Gastroesophageal sphincter (tissue), 4 donors: ENCODE results near the gene ANXA2R. TPM values are rescaled to one million over a fixed set of nuclear protein-coding genes. Genes with fewer than 3 reads are reported as not detected.
A peak's percentile ranks its signal among the peaks of the same experiment; 100 is the strongest.
"Not testable (repeated sequence)": the region's sequence is repeated elsewhere in the genome, so short reads cannot be mapped to it uniquely, and the experiment has no call there.

Experiments used
- ATAC-seq: fragments of 150-250 bp; one replicate; pipeline ENCODE4 v1.9.1; 2016; ENCODE audit warnings: mild to moderate bottlenecking, moderate library complexity
- H3K27ac ChIP-seq, 4 donors: fragments of 200-600 bp; sonication (generic) in 3 of 4; 1 replicate in 3 of 4; 2 replicates in 1 of 4; pipeline ENCODE4 v1.5.1; 2016 to 2019
- H3K27me3 ChIP-seq: fragments of 200-600 bp; sonication (generic); one replicate; pipeline ENCODE4 v1.5.1; 2019
- H3K36me3 ChIP-seq, 2 donors: fragments of 200-600 bp; sonication (generic); one replicate each; pipeline ENCODE4 v1.5.1; 2019; ENCODE audit warnings: control low read depth in 1 of 2
- H3K4me1 ChIP-seq, 3 donors: fragments of 200-600 bp; sonication (generic); 1 replicate in 2 of 3; 2 replicates in 1 of 3; pipeline ENCODE4 v1.5.1; 2016 to 2019; ENCODE audit warnings: control low read depth in 2 of 3
- H3K4me3 ChIP-seq, 2 donors: fragments of 200-600 bp; sonication (generic); one replicate each; pipeline ENCODE4 v1.5.1; 2019; ENCODE audit warnings: mild to moderate bottlenecking in 1 of 2, moderate library complexity in 1 of 2
- H3K9me3 ChIP-seq, 3 donors: fragments of 200-600 bp; sonication (generic); one replicate each; pipeline ENCODE4 v1.5.1; 2017 to 2019; ENCODE audit warnings: control low read depth in 2 of 3
- CTCF ChIP-seq, 4 experiments: fragments of 200-600 bp in 2 of 4; fragments of 450-650 bp in 2 of 4; sonication (generic) in 1 of 4; IDR thresholded peaks; one replicate each; pipeline ENCODE4 v1.5.1; 2017 to 2019; ENCODE audit warnings: antibody characterized with exemption in 4 of 4, mild to moderate bottlenecking in 2 of 4, moderate library complexity in 2 of 4
- EP300 ChIP-seq: sonication (generic); formaldehyde crosslinking; IDR thresholded peaks from one replicate; pipeline ENCODE4 v1.6.1; 2017; ENCODE audit warnings: antibody characterized with exemption, mild to moderate bottlenecking
- POLR2A ChIP-seq, 2 donors: fragments of 450-650 bp; IDR thresholded peaks; one replicate each; pipeline ENCODE4 v1.6.1; 2017; ENCODE audit warnings: antibody characterized with exemption in 2 of 2, mild to moderate bottlenecking in 2 of 2, moderate library complexity in 1 of 2
- POLR2AphosphoS5 ChIP-seq: sonication (generic); formaldehyde crosslinking; IDR thresholded peaks from one replicate; pipeline ENCODE4 v1.6.1; 2017; ENCODE audit warnings: antibody characterized with exemption
- WGBS, 2 donors: methylation state at CpG; one replicate each; pipeline ENCODE4 v1.1.5; 2018; ENCODE audit warnings: low coverage in 1 of 2; 5-methylcytosine and 5-hydroxymethylcytosine counted together
- total RNA-seq, 4 donors: library from RNA; depleted of rRNA; stranded (reverse); fragments of >200 nt; gene quantifications; one replicate each; pipeline ENCODE4 v1.1.0, GENCODE V29; 2016

ANXA2R gene
- total RNA-seq, 4 donors from 2014 or later: 1.2 to 5.1 (median 2.1) TPM

DNA sequence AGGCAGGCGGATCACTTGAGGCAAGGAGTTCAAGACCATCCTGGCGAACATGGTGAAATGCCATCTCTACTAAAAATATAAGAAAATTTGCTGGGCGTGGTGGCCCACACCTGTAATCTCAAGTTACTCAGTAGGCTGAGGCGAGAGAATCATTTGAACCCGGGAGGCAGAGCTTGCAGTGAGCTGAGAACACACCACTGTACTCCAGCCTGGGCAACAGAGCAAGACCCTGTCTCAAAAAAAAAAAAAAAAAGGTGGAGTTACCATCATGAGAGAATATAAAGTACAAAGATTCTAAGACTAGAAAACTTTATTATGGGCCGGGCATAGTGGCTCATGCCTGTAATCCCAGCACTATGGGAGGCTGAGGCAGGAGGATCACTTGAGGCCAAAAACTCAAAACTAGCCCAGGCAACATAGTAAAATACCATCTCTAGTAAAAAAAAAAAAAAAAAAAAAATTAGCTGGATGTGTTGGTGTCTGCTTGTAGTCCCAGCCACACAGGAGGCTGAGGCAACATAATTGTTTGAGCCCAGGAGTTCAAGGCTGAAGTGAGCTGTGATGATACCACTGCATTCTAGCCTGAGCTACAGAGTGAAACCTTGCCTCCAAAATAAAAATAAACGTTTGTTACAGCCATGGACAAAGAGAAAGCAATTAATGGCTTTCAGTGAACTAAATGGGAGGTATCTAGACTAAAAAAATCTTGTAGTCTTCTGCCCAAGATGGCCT is 12.9 kb downstream of the ANXA2R start:
- H3K27me3 ChIP-seq: peaks cover 32% of the 10 kb centered on the region
- no peaks in the 10 kb centered on the region for H3K36me3 ChIP-seq

DNA sequence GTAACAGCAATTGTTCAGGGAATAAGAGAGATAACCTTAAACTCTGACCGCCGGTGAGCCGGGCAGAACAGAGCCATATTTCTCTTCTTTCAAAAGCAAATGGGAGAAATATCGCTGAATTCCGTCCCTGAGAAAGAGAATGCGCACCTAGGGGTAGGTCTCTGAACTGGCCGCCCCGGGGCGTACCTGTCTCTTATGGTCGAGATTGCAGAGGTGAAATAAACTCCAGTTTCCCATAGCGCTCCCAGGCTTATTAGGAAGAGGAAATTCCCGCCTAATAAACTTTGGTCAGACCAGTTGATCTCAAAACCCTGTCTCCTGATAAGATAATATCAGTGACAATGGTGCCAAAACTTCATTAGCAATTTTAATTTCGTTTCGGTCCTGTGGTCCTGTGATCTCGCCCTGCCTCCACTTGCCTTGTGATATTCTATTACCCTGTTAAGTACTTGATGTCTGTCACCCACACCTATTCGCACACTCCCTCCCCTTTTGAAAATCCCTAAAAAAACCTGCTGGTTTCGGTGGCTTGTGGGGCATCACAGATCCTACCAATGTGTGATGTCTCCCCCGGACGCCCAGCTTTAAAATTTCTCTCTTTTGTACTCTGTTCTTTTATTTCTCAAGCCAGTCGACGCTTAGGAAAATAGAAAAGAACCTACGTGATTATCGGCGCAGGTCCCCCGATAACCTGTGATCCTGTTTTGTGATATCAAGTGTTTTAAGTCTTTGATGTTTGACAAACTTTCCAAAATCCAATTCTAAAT is 14.8 kb downstream of the ANXA2R start:
- H3K27ac ChIP-seq, H3K4me1 ChIP-seq, H3K36me3 ChIP-seq, H3K4me3 ChIP-seq, ATAC-seq, H3K9me3 ChIP-seq: not testable (repeated sequence)
- WGBS, 2 donors: 43 to 76% methylated on average over 18 to 20 of the region's 25 CpGs
- peaks cover 46% of the 10 kb centered on the region for H3K27me3 ChIP-seq

More for the DNA sequence above, 12.9 kb downstream of the ANXA2R start:
- TF ChIP-seq POLR2A (IDR thresholded peaks at IDR 0.05) (no peak), POLR2AphosphoS5 (no peak), EP300 (no peak), CTCF (IDR thresholded peaks at IDR 0.05) (no peak)
- H3K27ac ChIP-seq: no peak overlapping the region
- H3K9me3 ChIP-seq: no peaks in the 10 kb centered on the region
- H3K4me1 ChIP-seq: no peaks in the 10 kb centered on the region
- no peak for ATAC-seq
- WGBS, 2 donors: 72 to 76% methylated on average over 2 to 4 of the region's 7 CpGs
- H3K4me3 ChIP-seq: no peak overlapping the region

DNA sequence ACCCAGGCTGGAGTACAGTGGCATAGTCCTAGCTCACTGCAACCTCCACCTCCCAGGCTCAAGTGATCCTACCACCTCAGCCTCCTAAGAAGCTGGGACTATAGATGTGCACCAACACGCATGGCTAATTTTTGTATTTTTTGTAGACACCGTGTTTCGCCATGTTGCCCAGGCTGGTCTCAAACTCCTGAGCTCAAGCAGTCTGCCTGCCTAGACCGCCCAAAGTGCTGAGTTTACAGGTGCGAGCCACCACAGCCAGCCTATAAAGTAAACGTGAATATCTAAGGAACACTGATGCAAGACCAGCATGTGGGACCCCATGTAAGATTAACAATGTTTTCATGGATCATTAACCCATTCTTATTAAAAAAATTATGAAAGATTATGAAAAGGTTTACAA is 15.9 kb downstream of the ANXA2R start:
- Histone ChIP-seq H3K27ac (no peak overlapping the region), H3K4me3 (no peak overlapping the region), H3K27me3 (peaks cover 58% of the 10 kb centered on the region), H3K9me3 (peaks cover 0 to 9% (median 0%) of the 10 kb centered on the region in 3 donors), H3K4me1 (peaks cover 0 to 10% (median 0%) of the 10 kb centered on the region in 3 donors), H3K36me3 (no peaks in the 10 kb centered on the region)
- 31 to 53% methylated on average over 3 to 6 of the region's 6 CpGs for WGBS, 2 donors
- no peak for ATAC-seq
- TF ChIP-seq CTCF (IDR thresholded peaks at IDR 0.05): no peak
- no peak for TF ChIP-seq POLR2AphosphoS5
- TF ChIP-seq POLR2A (IDR thresholded peaks at IDR 0.05): no peak
- TF ChIP-seq EP300: no peak

DNA sequence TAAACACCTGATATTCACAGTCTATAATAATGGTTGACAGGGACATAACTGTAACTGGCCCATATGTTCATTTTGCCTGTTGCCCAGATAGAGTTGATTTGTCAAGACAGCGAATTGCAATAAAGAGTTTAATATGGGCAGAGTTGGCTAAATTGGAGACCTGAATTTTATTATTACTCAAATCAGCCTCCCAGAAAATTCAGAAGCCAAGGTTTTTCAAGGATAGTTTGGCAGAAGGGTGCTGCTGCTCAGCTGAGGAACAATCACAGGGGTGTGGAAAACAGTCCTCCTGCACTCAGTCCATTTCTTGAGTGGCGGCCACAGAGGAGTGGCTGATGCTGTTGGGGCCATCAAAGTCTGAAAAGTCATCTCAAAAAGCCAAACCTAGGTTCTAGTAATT is 19.0 kb downstream of the ANXA2R start:
- ATAC-seq: no peak
- no peak for TF ChIP-seq EP300
- TF ChIP-seq CTCF (IDR thresholded peaks at IDR 0.05): no peak
- TF ChIP-seq POLR2AphosphoS5: no peak
- no peak for TF ChIP-seq POLR2A (IDR thresholded peaks at IDR 0.05)
- Histone ChIP-seq H3K36me3 (no peaks in the 10 kb centered on the region), H3K4me3 (no peak overlapping the region), H3K9me3 (peaks cover 0 to 10% (median 0%) of the 10 kb centered on the region in 3 donors), H3K4me1 (peaks cover 0 to 25% (median 0%) of the 10 kb centered on the region in 3 donors), H3K27ac (no peak overlapping the region), H3K27me3 (peaks cover 88% of the 10 kb centered on the region)
- WGBS, 2 donors: 81 to 100% methylated on average over 2 of the region's 2 CpGs

DNA sequence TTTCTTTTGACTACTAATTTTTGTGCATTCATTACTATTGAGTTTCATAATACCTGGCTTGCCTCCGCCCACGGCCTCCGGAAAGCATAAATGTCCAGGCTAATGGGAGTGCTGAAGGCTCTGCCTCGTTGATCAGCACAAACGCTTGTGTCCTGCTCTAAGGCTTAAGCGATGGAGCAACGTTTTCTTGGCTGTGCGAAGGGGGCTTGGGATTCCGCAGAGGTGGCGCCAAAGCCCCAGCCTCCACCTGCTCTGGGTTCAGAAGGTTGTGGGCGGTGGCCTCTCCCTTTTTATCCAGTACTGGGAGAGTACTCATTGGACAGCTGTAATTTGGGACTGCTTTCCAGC is 19.7 kb downstream of the ANXA2R start:
- Histone ChIP-seq H3K4me1 (peaks cover 0 to 25% (median 0%) of the 10 kb centered on the region in 3 donors), H3K9me3 (peaks cover 0 to 10% (median 0%) of the 10 kb centered on the region in 3 donors), H3K27ac (peak overlapping the region in 3 of 4 donors; percentile 74 to 88 (median 86)), H3K4me3 (peak overlapping the region in 1 of 2 donors; percentile 56), H3K36me3 (no peaks in the 10 kb centered on the region), H3K27me3 (peaks cover 92% of the 10 kb centered on the region)
- no peak for TF ChIP-seq EP300
- TF ChIP-seq CTCF (IDR thresholded peaks at IDR 0.05): no peak
- TF ChIP-seq POLR2A (IDR thresholded peaks at IDR 0.05): no peak
- TF ChIP-seq POLR2AphosphoS5: no peak
- no peak for ATAC-seq
- 26 to 28% methylated on average over 6 to 8 of the region's 11 CpGs for WGBS, 2 donors
